Heart left ventricle (tissue), 13 donors: ENCODE measurements around the gene KCNJ6.

Source experiments
- POLR2A ChIP-seq, 2 donors: fragments of 450-650 bp; IDR thresholded peaks; one replicate each; pipeline ENCODE4 v1.6.1; 2017; ENCODE audit warnings: antibody characterized with exemption in 2 of 2, mild to moderate bottlenecking in 2 of 2, moderate library complexity in 2 of 2
- TF ChIP-seq, protein P1 (sequence below), 12 donors: fragments of 200-600 bp; sonication (generic) in 4 of 12; IDR thresholded peaks; one replicate each; pipeline versions ENCODE4 v1.5.0 to v1.8.0; 2018 to 2022; ENCODE audit warnings: antibody characterized with exemption in 12 of 12, mild to moderate bottlenecking in 5 of 12
- donor health status: ischemic (EF 13 %, LVEDD 7.1; RV severe dilation, severe dysfunction).
- donor health status: DM: no; HTN: yes; CAD: no.
- donor health status: DM: no; HTN: no; CAD: no.
- donor health status: ischemic (EF 25% LVEDD 6.9; RV normal size, moderate dysfunction).
- donor health status: ischemic (EF 25% LVEDD 5.7; RV mildly dilated, moderate dysfunction).
- donor health status: ischemic (EF 35%, LVEDD 5.7; RV mildly dilated, moderate dysfunction).
- donor health status: nonischemic (EF 11% LVEDD 7.7; RV severe dilation, severe dysfunction).
- donor health status: DM: yes; HTN: yes; CAD: no.
- donor health status: PGD.
- donor health status: ischemic (EF 29% LVEDD 5.4; RV normal size, mild dysfunction).
- donor health status: nonischemic (EF 23%, LVEDD 6.1; RV moderate dilation, normal function).

DNA sequence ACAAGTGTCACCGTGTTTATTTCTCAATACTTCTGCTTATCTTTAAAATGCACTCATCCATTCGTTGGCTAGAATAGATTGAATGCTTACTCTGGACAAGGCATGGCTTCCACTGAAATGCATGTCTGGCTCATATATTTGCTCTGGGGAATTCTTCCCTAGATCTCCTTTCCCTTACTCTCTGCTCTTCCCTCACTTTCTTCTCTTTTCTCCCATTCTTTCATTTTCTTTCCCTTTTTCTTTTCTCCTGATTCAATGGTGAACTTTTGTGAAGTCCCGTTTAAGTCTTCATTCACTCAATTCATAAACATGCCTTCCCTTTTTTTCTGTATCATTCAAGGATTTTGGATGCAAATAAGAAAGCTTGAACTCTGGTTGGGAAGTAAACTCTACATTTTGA lies 315.2 kb downstream of the KCNJ6 start:
- TF ChIP-seq, protein P1, sequence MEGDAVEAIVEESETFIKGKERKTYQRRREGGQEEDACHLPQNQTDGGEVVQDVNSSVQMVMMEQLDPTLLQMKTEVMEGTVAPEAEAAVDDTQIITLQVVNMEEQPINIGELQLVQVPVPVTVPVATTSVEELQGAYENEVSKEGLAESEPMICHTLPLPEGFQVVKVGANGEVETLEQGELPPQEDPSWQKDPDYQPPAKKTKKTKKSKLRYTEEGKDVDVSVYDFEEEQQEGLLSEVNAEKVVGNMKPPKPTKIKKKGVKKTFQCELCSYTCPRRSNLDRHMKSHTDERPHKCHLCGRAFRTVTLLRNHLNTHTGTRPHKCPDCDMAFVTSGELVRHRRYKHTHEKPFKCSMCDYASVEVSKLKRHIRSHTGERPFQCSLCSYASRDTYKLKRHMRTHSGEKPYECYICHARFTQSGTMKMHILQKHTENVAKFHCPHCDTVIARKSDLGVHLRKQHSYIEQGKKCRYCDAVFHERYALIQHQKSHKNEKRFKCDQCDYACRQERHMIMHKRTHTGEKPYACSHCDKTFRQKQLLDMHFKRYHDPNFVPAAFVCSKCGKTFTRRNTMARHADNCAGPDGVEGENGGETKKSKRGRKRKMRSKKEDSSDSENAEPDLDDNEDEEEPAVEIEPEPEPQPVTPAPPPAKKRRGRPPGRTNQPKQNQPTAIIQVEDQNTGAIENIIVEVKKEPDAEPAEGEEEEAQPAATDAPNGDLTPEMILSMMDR (IDR thresholded peaks at IDR 0.05) = no peak
- TF ChIP-seq POLR2A (IDR thresholded peaks at IDR 0.05) = no peak
